ENCODE data around the gene RNF26. TPM values are rescaled to one million over a fixed set of nuclear protein-coding genes. Genes with fewer than 3 reads are reported as not detected.

Gene RNF26
- total and polyA plus RNA-seq, 2 of the 13 experiments (the other 11 are each of a cell fraction or from before 2014, with no cell fraction given) = 11.9 to 26.3 TPM

DNA sequence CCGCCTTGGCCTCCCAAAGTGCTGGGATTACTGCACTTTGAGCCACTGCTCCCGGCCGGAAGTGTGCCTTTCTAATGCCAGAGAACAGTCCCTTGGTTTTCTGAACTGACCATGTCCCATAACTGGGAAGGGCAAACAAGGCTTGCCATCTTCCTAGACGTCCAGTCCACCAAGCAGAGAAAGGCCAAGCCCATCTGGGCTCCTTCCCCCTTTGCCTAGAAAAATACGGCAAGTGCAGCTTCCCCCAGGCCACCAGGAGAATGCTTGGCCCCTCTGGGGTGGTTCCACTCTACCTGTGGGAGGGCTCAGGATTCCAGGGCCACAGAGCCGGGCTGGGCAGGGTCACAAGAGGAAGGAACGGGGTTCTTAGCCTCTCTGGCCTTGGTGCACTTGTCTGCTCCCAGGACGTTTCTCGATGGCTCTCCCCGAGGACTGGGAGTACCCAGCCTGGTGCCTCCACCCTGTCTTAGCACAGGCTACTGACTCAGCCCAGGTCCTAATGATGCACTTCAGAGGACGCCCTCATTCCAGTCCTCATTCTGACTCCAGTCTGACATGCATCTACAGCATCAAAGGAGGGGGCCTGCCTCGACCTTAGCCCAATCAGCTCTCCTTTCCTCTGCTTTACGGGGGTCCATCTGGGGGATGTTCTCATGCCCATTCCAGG is 46.0 kb downstream of the RNF26 start (continued):
- no peak for TF ChIP-seq NFYC (CRISPR knock-in tag; IDR thresholded peaks at IDR 0.05)
- TF ChIP-seq ZNF646 (CRISPR knock-in tag; IDR thresholded peaks at IDR 0.05) = no peak
- TF ChIP-seq, protein P1, sequence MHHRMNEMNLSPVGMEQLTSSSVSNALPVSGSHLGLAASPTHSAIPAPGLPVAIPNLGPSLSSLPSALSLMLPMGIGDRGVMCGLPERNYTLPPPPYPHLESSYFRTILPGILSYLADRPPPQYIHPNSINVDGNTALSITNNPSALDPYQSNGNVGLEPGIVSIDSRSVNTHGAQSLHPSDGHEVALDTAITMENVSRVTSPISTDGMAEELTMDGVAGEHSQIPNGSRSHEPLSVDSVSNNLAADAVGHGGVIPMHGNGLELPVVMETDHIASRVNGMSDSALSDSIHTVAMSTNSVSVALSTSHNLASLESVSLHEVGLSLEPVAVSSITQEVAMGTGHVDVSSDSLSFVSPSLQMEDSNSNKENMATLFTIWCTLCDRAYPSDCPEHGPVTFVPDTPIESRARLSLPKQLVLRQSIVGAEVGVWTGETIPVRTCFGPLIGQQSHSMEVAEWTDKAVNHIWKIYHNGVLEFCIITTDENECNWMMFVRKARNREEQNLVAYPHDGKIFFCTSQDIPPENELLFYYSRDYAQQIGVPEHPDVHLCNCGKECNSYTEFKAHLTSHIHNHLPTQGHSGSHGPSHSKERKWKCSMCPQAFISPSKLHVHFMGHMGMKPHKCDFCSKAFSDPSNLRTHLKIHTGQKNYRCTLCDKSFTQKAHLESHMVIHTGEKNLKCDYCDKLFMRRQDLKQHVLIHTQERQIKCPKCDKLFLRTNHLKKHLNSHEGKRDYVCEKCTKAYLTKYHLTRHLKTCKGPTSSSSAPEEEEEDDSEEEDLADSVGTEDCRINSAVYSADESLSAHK (CRISPR knock-in tag; IDR thresholded peaks at IDR 0.05; ENCODE audit: borderline replicate concordance) = no peak
- TF ChIP-seq, protein P2, sequence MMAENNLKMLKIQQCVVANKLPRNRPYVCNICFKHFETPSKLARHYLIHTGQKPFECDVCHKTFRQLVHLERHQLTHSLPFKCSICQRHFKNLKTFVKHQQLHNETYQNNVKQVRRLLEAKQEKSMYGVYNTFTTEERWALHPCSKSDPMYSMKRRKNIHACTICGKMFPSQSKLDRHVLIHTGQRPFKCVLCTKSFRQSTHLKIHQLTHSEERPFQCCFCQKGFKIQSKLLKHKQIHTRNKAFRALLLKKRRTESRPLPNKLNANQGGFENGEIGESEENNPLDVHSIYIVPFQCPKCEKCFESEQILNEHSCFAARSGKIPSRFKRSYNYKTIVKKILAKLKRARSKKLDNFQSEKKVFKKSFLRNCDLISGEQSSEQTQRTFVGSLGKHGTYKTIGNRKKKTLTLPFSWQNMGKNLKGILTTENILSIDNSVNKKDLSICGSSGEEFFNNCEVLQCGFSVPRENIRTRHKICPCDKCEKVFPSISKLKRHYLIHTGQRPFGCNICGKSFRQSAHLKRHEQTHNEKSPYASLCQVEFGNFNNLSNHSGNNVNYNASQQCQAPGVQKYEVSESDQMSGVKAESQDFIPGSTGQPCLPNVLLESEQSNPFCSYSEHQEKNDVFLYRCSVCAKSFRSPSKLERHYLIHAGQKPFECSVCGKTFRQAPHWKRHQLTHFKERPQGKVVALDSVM (CRISPR knock-in tag; IDR thresholded peaks at IDR 0.05) = no peak
- TF ChIP-seq ZNF33B (CRISPR knock-in tag; IDR thresholded peaks at IDR 0.05) = 0 out of 2 replicates have a peak, but pooled peaks have one; percentile 15
- 0 out of 2 replicates have a peak, but pooled peaks have one; percentile 16 for TF ChIP-seq ZNF274 (CRISPR knock-in tag; IDR thresholded peaks at IDR 0.05)
- TF ChIP-seq, protein P3, sequence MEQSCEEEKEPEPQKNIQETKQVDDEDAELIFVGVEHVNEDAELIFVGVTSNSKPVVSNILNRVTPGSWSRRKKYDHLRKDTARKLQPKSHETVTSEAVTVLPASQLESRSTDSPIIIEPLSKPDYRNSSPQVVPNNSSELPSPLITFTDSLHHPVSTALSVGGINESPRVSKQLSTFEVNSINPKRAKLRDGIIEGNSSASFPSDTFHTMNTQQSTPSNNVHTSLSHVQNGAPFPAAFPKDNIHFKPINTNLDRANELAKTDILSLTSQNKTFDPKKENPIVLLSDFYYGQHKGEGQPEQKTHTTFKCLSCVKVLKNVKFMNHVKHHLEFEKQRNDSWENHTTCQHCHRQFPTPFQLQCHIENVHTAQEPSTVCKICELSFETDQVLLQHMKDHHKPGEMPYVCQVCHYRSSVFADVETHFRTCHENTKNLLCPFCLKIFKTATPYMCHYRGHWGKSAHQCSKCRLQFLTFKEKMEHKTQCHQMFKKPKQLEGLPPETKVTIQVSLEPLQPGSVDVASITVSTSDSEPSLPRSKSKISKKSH (CRISPR knock-in tag; IDR thresholded peaks at IDR 0.05; ENCODE audit: borderline replicate concordance) = peak; percentile 72; the same call in 1 of the 2 replicates
- no peak for TF ChIP-seq MAFK (conservative IDR thresholded peaks at IDR 0.05 in 1 of 2, IDR thresholded peaks at IDR 0.05 in 1 of 2; ENCODE audit: low read length in 2 of 2)
- TF ChIP-seq PHF20 (CRISPR knock-in tag; IDR thresholded peaks at IDR 0.05) = 0 out of 2 replicates have a peak, but pooled peaks have one; percentile 33
- no peak for TF ChIP-seq HBP1 (CRISPR knock-in tag; IDR thresholded peaks at IDR 0.05; ENCODE audit: low read depth)
- TF ChIP-seq ZIK1 (CRISPR knock-in tag; IDR thresholded peaks at IDR 0.05; ENCODE audit: borderline replicate concordance, low read depth) = 0 out of 2 replicates have a peak, but pooled peaks have one; percentile 8
- no peak for TF ChIP-seq NR2C2 (CRISPR knock-in tag; IDR thresholded peaks at IDR 0.05; ENCODE audit: borderline replicate concordance)
- TF ChIP-seq HNF4A (CRISPR knock-in tag; IDR thresholded peaks at IDR 0.05) = peak; percentile 73
